AML-193 (cell line): ENCODE data around the gene LCLAT1.
"Not testable (repeated sequence)": the region's sequence is repeated elsewhere in the genome, so short reads cannot be mapped to it uniquely, and the experiment has no call there.

Experiments used
- DNase-seq, 2 experiments: peaks; one replicate each; lab custom pipeline; 2025; lab: John Stamatoyannopoulos, UW

Gene LCLAT1

GRCh38 chr2:30454571-30454970 is 7.5 kb downstream of the LCLAT1 start:
- no peak for DNase-seq

GRCh38 chr2:30455114-30455738 is 8.2 kb downstream of the LCLAT1 start:
- DNase-seq, result no peak

- DNase-seq, result no peak
These were observed 9.1 kb downstream of the LCLAT1 start for GRCh38 chr2:30456106-30456505.

- no peak for DNase-seq
These were observed 9.5 kb downstream of the LCLAT1 start for GRCh38 chr2:30456579-30456978.

GRCh38 chr2:30457296-30457695 is 10.2 kb downstream of the LCLAT1 start:
- DNase-seq, result no peak

GRCh38 chr2:30459140-30459539 is 12.1 kb downstream of the LCLAT1 start:
- no peak for DNase-seq

- no peak for DNase-seq
These were observed 15.2 kb downstream of the LCLAT1 start for GRCh38 chr2:30462131-30462857.

GRCh38 chr2:30463535-30463934 is 16.5 kb downstream of the LCLAT1 start:
- no peak for DNase-seq

- DNase-seq, result no peak
These were observed 17.6 kb downstream of the LCLAT1 start for GRCh38 chr2:30464544-30465170.

GRCh38 chr2:30465171-30465545 is 18.1 kb downstream of the LCLAT1 start:
- DNase-seq, result no peak

GRCh38 chr2:30466216-30466615 is 19.2 kb downstream of the LCLAT1 start:
- DNase-seq, result no peak

- DNase-seq, result not testable (repeated sequence)
These were observed 20.2 kb downstream of the LCLAT1 start for GRCh38 chr2:30467062-30467826.

GRCh38 chr2:30470426-30470825 is 23.4 kb downstream of the LCLAT1 start:
- no peak for DNase-seq

- DNase-seq, result peak; percentile 44 to 55
These were observed 25.3 kb downstream of the LCLAT1 start for GRCh38 chr2:30472326-30472725.

- no peak for DNase-seq
These were observed 28.5 kb downstream of the LCLAT1 start for GRCh38 chr2:30475542-30475941.

- DNase-seq, result no peak
These were observed 29.6 kb downstream of the LCLAT1 start for GRCh38 chr2:30476636-30477035.

GRCh38 chr2:30480703-30481322 is 33.8 kb downstream of the LCLAT1 start:
- no peak for DNase-seq

GRCh38 chr2:30481323-30481800 is 34.3 kb downstream of the LCLAT1 start:
- DNase-seq, result peak; percentile 71 to 74

- DNase-seq, result no peak
These were observed 35.0 kb downstream of the LCLAT1 start for GRCh38 chr2:30482011-30482410.

- no peak for DNase-seq
These were observed 37.1 kb downstream of the LCLAT1 start for GRCh38 chr2:30484145-30484544.

GRCh38 chr2:30484995-30485394 is 37.9 kb downstream of the LCLAT1 start:
- DNase-seq, result no peak

GRCh38 chr2:30486655-30487054 is 39.6 kb downstream of the LCLAT1 start:
- DNase-seq, result no peak
